Lung (tissue), 12 donors: ENCODE data around the gene GRID2. TPM values are rescaled to one million over a fixed set of nuclear protein-coding genes. Genes with fewer than 3 reads are reported as not detected.
A peak's percentile ranks its signal among the peaks of the same experiment; 100 is the strongest.

Experiments used
- ATAC-seq: fragments of 200-7000 bp; cut with Tn5 transposase; one replicate; pipeline ENCODE4 v1.9.1; 2020; ENCODE audit warnings: moderate number of reproducible peaks; ENCODE audit not compliant: insufficient read depth, low FRiP score
- DNase-seq, 3 donors: peaks; one replicate each; pipeline ENCODE4 v3.0.0-alpha.2; 2013 to 2017
- H3K27ac ChIP-seq, 2 donors: one replicate each; pipeline ENCODE4 v1.5.1; 2013; ENCODE audit warnings: mild to moderate bottlenecking in 2 of 2, moderate library complexity in 2 of 2, control low read depth in 1 of 2, inconsistent platforms in 1 of 2, low read depth in 1 of 2, low read length in 1 of 2
- H3K27me3 ChIP-seq, 3 donors: one replicate each; pipeline ENCODE4 v1.5.1; 2013; ENCODE audit warnings: low read length in 2 of 3; ENCODE audit not compliant: control insufficient read depth in 3 of 3, insufficient read depth in 3 of 3
- H3K36me3 ChIP-seq, 4 donors: one replicate each; pipeline ENCODE4 v1.5.1; 2013; ENCODE audit warnings: low read length in 4 of 4, mild to moderate bottlenecking in 1 of 4, moderate library complexity in 1 of 4; ENCODE audit not compliant: control insufficient read depth in 4 of 4, insufficient read depth in 4 of 4
- H3K4me1 ChIP-seq, 5 donors: one replicate each; pipeline ENCODE4 v1.5.1; 2013; ENCODE audit warnings: low read length in 5 of 5, mild to moderate bottlenecking in 2 of 5, moderate library complexity in 1 of 5; ENCODE audit not compliant: control insufficient read depth in 5 of 5, insufficient read depth in 5 of 5
- H3K4me3 ChIP-seq: one replicate; pipeline ENCODE4 v1.5.1; 2013; ENCODE audit warnings: mild to moderate bottlenecking, control low read depth, moderate library complexity
- H3K9ac ChIP-seq, 2 donors: one replicate each; pipeline ENCODE4 v1.5.1; 2013; ENCODE audit warnings: low read length in 2 of 2, control low read depth in 1 of 2; ENCODE audit not compliant: insufficient read depth in 1 of 2
- H3K9me3 ChIP-seq, 4 donors: one replicate each; pipeline ENCODE4 v1.5.1; 2013; ENCODE audit warnings: low read length in 3 of 4, mild to moderate bottlenecking in 1 of 4, moderate library complexity in 1 of 4; ENCODE audit not compliant: control insufficient read depth in 4 of 4, insufficient read depth in 3 of 4
- CTCF ChIP-seq: IDR thresholded peaks from 2 replicates; pipeline ENCODE4 v1.5.1; 2012; ENCODE audit warnings: mild to moderate bottlenecking; ENCODE audit errors: control extremely low read depth, extremely low read depth
- WGBS, 2 donors: extraction: QIAGEN DNeasy Blood & Tissue Kit; methylation state at CpG; one replicate each; pipeline ENCODE4 v1.1.7; 2013; 5-methylcytosine and 5-hydroxymethylcytosine counted together
- polyA plus RNA-seq, 2 donors: library from polyadenylated mRNA; stranded (reverse); fragments of 200-250 nt; gene quantifications; one replicate each; pipeline ENCODE4 v1.2.1, GENCODE V29; 2013
- total RNA-seq, 2 donors: library from RNA; depleted of rRNA in 1 of 2; stranded (reverse); fragments of >200 nt in 1 of 2; gene quantifications; one replicate each; pipeline ENCODE4 v1.2.1, GENCODE V29; 2014 to 2021
- donor health status: control.
- donor health status: control.
- donor health status: Bipolar disorder and iron deficiency.
- donor health status: healthy.
- donor health status: DM: yes; HTN: yes; CAD: no.

GRID2 gene
- total and polyA plus RNA-seq, 4 donors, result 0.09 to 1.3 TPM; not detected in 2

GRCh38 chr4:93319041-93319440, 1015.3 kb downstream of the GRID2 start:
- 60 to 86% methylated on average over 1 of the region's 1 CpG for WGBS, 2 donors
- DNase-seq, result no peak
- TF ChIP-seq CTCF, result no peak
- no peaks in the 10 kb centered on the region for H3K36me3 ChIP-seq
- no peak overlapping the region for H3K27ac ChIP-seq
- H3K4me1 ChIP-seq, result no peaks in the 10 kb centered on the region
- ATAC-seq, result no peak
- no peak overlapping the region for H3K4me3 ChIP-seq
- H3K9me3 ChIP-seq, result no peaks in the 10 kb centered on the region
- no peaks in the 10 kb centered on the region for H3K27me3 ChIP-seq
- H3K9ac ChIP-seq, result no peak overlapping the region

GRCh38 chr4:93320356-93320755, 1016.6 kb downstream of the GRID2 start:
- ATAC-seq (no peak), DNase-seq (no peak)
- no peaks in the 10 kb centered on the region for H3K27me3 ChIP-seq
- H3K36me3 ChIP-seq, result no peaks in the 10 kb centered on the region
- no peaks in the 10 kb centered on the region for H3K9me3 ChIP-seq
- H3K27ac ChIP-seq, result no peak overlapping the region
- H3K4me3 ChIP-seq, result no peak overlapping the region
- no peaks in the 10 kb centered on the region for H3K4me1 ChIP-seq
- TF ChIP-seq CTCF, result no peak
- no peak overlapping the region for H3K9ac ChIP-seq

- ATAC-seq, result no peak
- TF ChIP-seq CTCF, result no peak
Observed at GRCh38 chr4:93327346-93327745, 1023.6 kb downstream of the GRID2 start.

GRCh38 chr4:93334003-93334402, 1030.2 kb downstream of the GRID2 start:
- WGBS, 2 donors, result 74 to 84% methylated on average over 3 of the region's 3 CpGs
- peaks cover 0 to 4% (median 0%) of the 10 kb centered on the region in 5 donors for H3K4me1 ChIP-seq
- ATAC-seq (no peak), DNase-seq (peak in 2 of 3 donors; percentile 69 to 81)
- H3K9ac ChIP-seq, result no peak overlapping the region
- no peaks in the 10 kb centered on the region for H3K27me3 ChIP-seq
- H3K27ac ChIP-seq, result no peak overlapping the region
- H3K36me3 ChIP-seq, result no peaks in the 10 kb centered on the region
- TF ChIP-seq CTCF, result no peak
- no peak overlapping the region for H3K4me3 ChIP-seq
- peaks cover 0 to 3% (median 0%) of the 10 kb centered on the region in 4 donors for H3K9me3 ChIP-seq

More at GRCh38 chr4:93327346-93327745, 1023.6 kb downstream of the GRID2 start:
- Histone ChIP-seq H3K27ac (no peak overlapping the region), H3K27me3 (no peaks in the 10 kb centered on the region), H3K4me3 (no peak overlapping the region), H3K9me3 (no peaks in the 10 kb centered on the region), H3K36me3 (no peaks in the 10 kb centered on the region), H3K9ac (no peak overlapping the region), H3K4me1 (no peaks in the 10 kb centered on the region)
- no peak for DNase-seq
